ENCODE data around the gene GCDH.

Gene GCDH

DNA sequence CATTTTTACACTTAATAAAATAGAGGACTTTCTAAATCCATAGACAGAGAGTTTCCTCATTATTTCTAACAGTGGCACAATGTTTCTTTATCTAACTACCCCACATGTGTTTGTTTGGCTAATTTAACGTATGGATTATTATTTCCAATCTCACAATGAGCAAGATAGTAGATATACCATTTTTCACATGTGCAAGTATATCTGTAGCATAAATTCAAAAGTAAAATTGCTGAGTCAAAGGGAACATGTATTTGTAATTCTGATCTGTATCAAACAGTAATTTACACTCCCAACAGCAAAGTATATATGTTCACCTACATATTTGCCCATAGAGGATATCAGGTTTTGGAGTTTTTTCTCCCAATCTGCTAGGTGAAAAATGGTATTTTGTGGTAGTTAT, 34.3 kb upstream of the GCDH start:
- no peak for TF ChIP-seq CTCF (IDR thresholded peaks at IDR 0.05; ENCODE audit: unreplicated experiment in 3 of 3)
- Mint-ChIP-seq H3K27me3 (ENCODE audit: low read depth) (peaks cover 5% of the 10 kb centered on the region), H3K4me3 (no peak overlapping the region), H3K36me3 (ENCODE audit: low read depth) (no peaks in the 10 kb centered on the region), H3K9me3 (peaks cover 6% of the 10 kb centered on the region), H3K4me1 (no peaks in the 10 kb centered on the region), H3K27ac (no peak overlapping the region)

GRCh38 chr19:12858041-12858928, 32.7 kb upstream of the GCDH start:
- peaks cover 5% of the 10 kb centered on the region for H3K27me3 Mint-ChIP-seq (ENCODE audit: low read depth)
- H3K4me3 Mint-ChIP-seq = no peak overlapping the region
- H3K9me3 Mint-ChIP-seq = peaks cover 6% of the 10 kb centered on the region
- no peaks in the 10 kb centered on the region for H3K4me1 Mint-ChIP-seq
- TF ChIP-seq CTCF (IDR thresholded peaks at IDR 0.05; ENCODE audit: unreplicated experiment in 3 of 3) = no peak
- no peak overlapping the region for H3K27ac Mint-ChIP-seq
- H3K36me3 Mint-ChIP-seq (ENCODE audit: low read depth) = no peaks in the 10 kb centered on the region

DNA sequence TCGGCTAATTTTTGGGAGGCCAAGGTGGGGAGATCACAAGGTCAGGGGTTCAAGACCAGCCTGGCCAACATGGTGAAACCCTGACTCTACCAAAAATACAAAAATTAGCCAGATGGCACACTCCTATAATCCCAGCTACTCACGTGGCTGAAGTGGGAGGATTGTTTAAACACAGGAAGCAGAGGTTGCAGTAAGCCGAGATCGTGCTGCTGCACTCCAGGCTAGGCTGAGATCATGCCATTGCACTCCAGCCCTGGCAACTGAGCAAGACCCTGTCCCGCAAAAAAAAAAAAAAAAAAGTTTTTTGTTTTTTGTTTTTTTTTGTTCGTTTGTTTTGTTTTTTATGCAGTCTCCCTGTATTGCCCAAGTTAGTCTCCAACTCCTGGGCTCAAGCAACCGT, 31.4 kb upstream of the GCDH start:
- no peak overlapping the region for H3K4me3 Mint-ChIP-seq
- H3K9me3 Mint-ChIP-seq = peaks cover 6% of the 10 kb centered on the region
- peaks cover 5% of the 10 kb centered on the region for H3K27me3 Mint-ChIP-seq (ENCODE audit: low read depth)
- H3K27ac Mint-ChIP-seq = no peak overlapping the region
- no peaks in the 10 kb centered on the region for H3K4me1 Mint-ChIP-seq
- no peaks in the 10 kb centered on the region for H3K36me3 Mint-ChIP-seq (ENCODE audit: low read depth)
- no peak for TF ChIP-seq CTCF (IDR thresholded peaks at IDR 0.05; ENCODE audit: unreplicated experiment in 3 of 3)

- peaks cover 4% of the 10 kb centered on the region for H3K4me1 Mint-ChIP-seq
- H3K4me3 Mint-ChIP-seq = no peak overlapping the region
- peaks cover 16% of the 10 kb centered on the region for H3K27me3 Mint-ChIP-seq (ENCODE audit: low read depth)
- peaks cover 3% of the 10 kb centered on the region for H3K9me3 Mint-ChIP-seq
- H3K27ac Mint-ChIP-seq = no peak overlapping the region
- no peaks in the 10 kb centered on the region for H3K36me3 Mint-ChIP-seq (ENCODE audit: low read depth)
- TF ChIP-seq CTCF (IDR thresholded peaks at IDR 0.05; ENCODE audit: unreplicated experiment in 3 of 3) = no peak
Observed at GRCh38 chr19:12864143-12864542, 26.8 kb upstream of the GCDH start.

DNA sequence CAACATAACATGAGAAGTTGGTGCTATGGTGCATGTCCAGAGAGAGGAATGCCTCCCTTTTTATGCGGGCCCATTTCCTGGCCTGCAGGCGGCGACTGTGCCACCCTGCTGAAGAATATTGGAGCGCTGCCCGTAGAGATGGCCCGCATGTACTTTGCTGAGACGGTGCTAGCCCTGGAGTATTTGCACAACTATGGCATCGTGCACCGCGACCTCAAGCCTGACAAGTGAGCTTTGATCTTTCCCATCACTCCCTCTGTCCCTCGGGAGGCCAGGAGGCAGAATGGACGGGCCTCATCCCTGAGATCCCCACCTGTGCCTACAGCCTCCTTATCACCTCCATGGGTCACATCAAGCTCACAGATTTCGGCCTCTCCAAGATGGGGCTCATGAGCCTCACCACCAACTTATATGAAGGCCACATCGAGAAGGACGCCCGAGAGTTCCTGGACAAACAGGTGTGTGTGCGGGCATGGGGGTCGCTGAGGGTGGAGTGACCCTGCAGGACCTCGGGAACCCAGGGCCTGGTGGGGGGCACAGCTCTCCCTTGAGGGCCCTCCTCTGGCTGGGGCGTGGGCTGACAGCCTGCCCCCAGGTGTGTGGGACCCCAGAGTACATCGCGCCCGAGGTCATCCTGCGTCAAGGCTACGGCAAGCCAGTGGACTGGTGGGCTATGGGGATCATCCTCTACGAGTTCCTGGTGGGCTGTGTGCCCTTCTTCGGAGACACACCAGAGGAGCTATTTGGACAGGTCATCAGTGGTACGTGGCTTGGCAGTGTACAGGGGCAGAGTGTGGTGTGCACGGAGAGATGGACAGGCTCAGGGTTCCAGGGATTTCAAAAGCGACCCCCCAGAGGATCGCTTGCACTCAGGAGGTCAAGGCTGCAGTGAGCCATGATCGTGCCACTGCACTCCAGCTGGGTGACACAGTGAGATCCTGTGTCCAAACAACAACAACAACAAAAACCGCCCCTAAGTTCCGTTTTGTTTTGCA, 25.9 kb upstream of the GCDH start:
- Mint-ChIP-seq H3K9me3 (no peaks in the 10 kb centered on the region), H3K4me3 (peak overlapping the region in 1 of 3 experiments; percentile 34), H3K36me3 (ENCODE audit: low read depth) (no peaks in the 10 kb centered on the region), H3K4me1 (peaks cover 4% of the 10 kb centered on the region), H3K27me3 (ENCODE audit: low read depth) (peaks cover 12% of the 10 kb centered on the region), H3K27ac (no peak overlapping the region)
- TF ChIP-seq CTCF (IDR thresholded peaks at IDR 0.05; ENCODE audit: unreplicated experiment in 3 of 3) = no peak
